HEK293 (cell line): ENCODE results near the gene MRPS16.

Source experiments
- GFI1B ChIP-seq: fragments of 450-650 bp; formaldehyde crosslinking; IDR thresholded peaks from 2 replicates; pipeline ENCODE4 v1.5.1; 2016; ENCODE audit warnings: missing biosample characterization, missing genetic modification characterization
- IKZF3 ChIP-seq: fragments of 450-650 bp; IDR thresholded peaks from 2 replicates; pipeline ENCODE4 v1.5.0; 2018; ENCODE audit warnings: missing biosample characterization, mild to moderate bottlenecking, missing genetic modification characterization, moderate library complexity
- KLF9 ChIP-seq: fragments of 450-650 bp; formaldehyde crosslinking; IDR thresholded peaks from 2 replicates; pipeline ENCODE4 v1.5.1; 2016; ENCODE audit warnings: missing biosample characterization, missing genetic modification characterization, low read depth
- TCF7L2 ChIP-seq: IDR thresholded peaks from 2 replicates; pipeline ENCODE4 v1.6.1; 2011; ENCODE audit warnings: low read depth, mild to moderate bottlenecking, inconsistent platforms, low read length, moderate library complexity, borderline replicate concordance
- YY1 ChIP-seq: fragments of 450-650 bp; formaldehyde crosslinking; IDR thresholded peaks from 2 replicates; pipeline ENCODE4 v1.5.1; 2018; ENCODE audit warnings: missing biosample characterization, missing genetic modification characterization
- ZFHX2 ChIP-seq: fragments of 450-650 bp; formaldehyde crosslinking; conservative IDR thresholded peaks from 2 replicates; pipeline ENCODE4 v1.5.1; 2016; ENCODE audit warnings: missing biosample characterization, missing genetic modification characterization
- ZFP69B ChIP-seq: fragments of 450-650 bp; formaldehyde crosslinking; IDR thresholded peaks from 2 replicates; pipeline ENCODE4 v1.5.1; 2016; ENCODE audit warnings: missing biosample characterization, missing genetic modification characterization
- ZNF211 ChIP-seq: fragments of 450-650 bp; formaldehyde crosslinking; IDR thresholded peaks from 2 replicates; pipeline ENCODE4 v1.5.1; 2016; ENCODE audit warnings: low read depth, missing biosample characterization, missing genetic modification characterization
- ZNF324 ChIP-seq: fragments of 450-650 bp; formaldehyde crosslinking; IDR thresholded peaks from 2 replicates; pipeline ENCODE4 v1.5.1; 2016; ENCODE audit warnings: missing biosample characterization, missing genetic modification characterization
- ZNF394 ChIP-seq: fragments of 450-650 bp; formaldehyde crosslinking; IDR thresholded peaks from 2 replicates; pipeline ENCODE4 v1.5.1; 2016; ENCODE audit warnings: missing biosample characterization, missing genetic modification characterization, mild to moderate bottlenecking, moderate library complexity, borderline replicate concordance
- ZNF501 ChIP-seq: fragments of 450-650 bp; formaldehyde crosslinking; IDR thresholded peaks from 2 replicates; pipeline ENCODE4 v1.5.1; 2016; ENCODE audit warnings: missing biosample characterization, missing genetic modification characterization
- ZNF521 ChIP-seq: fragments of 450-650 bp; formaldehyde crosslinking; IDR thresholded peaks from 2 replicates; pipeline ENCODE4 v1.5.1; 2017; ENCODE audit warnings: missing biosample characterization, mild to moderate bottlenecking, missing genetic modification characterization
- ZNF596 ChIP-seq: fragments of 450-650 bp; IDR thresholded peaks from 2 replicates; pipeline ENCODE4 v1.5.0; 2018; ENCODE audit warnings: missing biosample characterization, mild to moderate bottlenecking, missing genetic modification characterization, moderate library complexity
- ZNF670 ChIP-seq: fragments of 450-650 bp; formaldehyde crosslinking; IDR thresholded peaks from 2 replicates; pipeline ENCODE4 v1.5.1; 2016; ENCODE audit warnings: missing biosample characterization, missing genetic modification characterization, low read depth
- ZNF776 ChIP-seq: fragments of 450-650 bp; formaldehyde crosslinking; IDR thresholded peaks from 2 replicates; pipeline ENCODE4 v1.5.0; 2017; ENCODE audit warnings: missing biosample characterization, missing genetic modification characterization, borderline replicate concordance
- ZNF785 ChIP-seq: fragments of 450-650 bp; formaldehyde crosslinking; IDR thresholded peaks from 2 replicates; pipeline ENCODE4 v1.5.1; 2016; ENCODE audit warnings: missing biosample characterization, missing genetic modification characterization
- TF ChIP-seq, protein P1 (sequence below): fragments of 450-650 bp; formaldehyde crosslinking; IDR thresholded peaks from 2 replicates; pipeline ENCODE4 v1.5.1; 2016; ENCODE audit warnings: missing biosample characterization, missing genetic modification characterization
- TF ChIP-seq, protein P2 (sequence below): fragments of 450-650 bp; formaldehyde crosslinking; conservative IDR thresholded peaks from 2 replicates; pipeline ENCODE4 v1.5.1; 2016; ENCODE audit warnings: low read depth, missing biosample characterization, missing genetic modification characterization
- TF ChIP-seq, protein P3 (sequence below): fragments of 450-650 bp; formaldehyde crosslinking; IDR thresholded peaks from 2 replicates; pipeline ENCODE4 v1.5.1; 2017; ENCODE audit warnings: missing biosample characterization, missing genetic modification characterization
- TF ChIP-seq, protein P4 (sequence below): fragments of 450-650 bp; formaldehyde crosslinking; IDR thresholded peaks from 2 replicates; pipeline ENCODE4 v1.5.1; 2016; ENCODE audit warnings: missing biosample characterization, missing genetic modification characterization
- TF ChIP-seq, protein P5 (sequence below): fragments of 450-650 bp; formaldehyde crosslinking; IDR thresholded peaks from 2 replicates; pipeline ENCODE4 v1.5.1; 2017; ENCODE audit warnings: missing biosample characterization, missing genetic modification characterization
- TF ChIP-seq, protein P6 (sequence below): fragments of 450-650 bp; formaldehyde crosslinking; IDR thresholded peaks from 2 replicates; pipeline ENCODE4 v1.5.1; 2016; ENCODE audit warnings: missing biosample characterization, missing genetic modification characterization, low read depth
- TF ChIP-seq, protein P7 (sequence below): fragments of 450-650 bp; formaldehyde crosslinking; IDR thresholded peaks from 2 replicates; pipeline ENCODE4 v1.5.1; 2016; ENCODE audit warnings: missing biosample characterization, missing genetic modification characterization
- TF ChIP-seq, protein P8 (sequence below): fragments of 450-650 bp; formaldehyde crosslinking; IDR thresholded peaks from 2 replicates; pipeline ENCODE4 v1.5.1; 2016; ENCODE audit warnings: missing biosample characterization, missing genetic modification characterization

Gene MRPS16

DNA sequence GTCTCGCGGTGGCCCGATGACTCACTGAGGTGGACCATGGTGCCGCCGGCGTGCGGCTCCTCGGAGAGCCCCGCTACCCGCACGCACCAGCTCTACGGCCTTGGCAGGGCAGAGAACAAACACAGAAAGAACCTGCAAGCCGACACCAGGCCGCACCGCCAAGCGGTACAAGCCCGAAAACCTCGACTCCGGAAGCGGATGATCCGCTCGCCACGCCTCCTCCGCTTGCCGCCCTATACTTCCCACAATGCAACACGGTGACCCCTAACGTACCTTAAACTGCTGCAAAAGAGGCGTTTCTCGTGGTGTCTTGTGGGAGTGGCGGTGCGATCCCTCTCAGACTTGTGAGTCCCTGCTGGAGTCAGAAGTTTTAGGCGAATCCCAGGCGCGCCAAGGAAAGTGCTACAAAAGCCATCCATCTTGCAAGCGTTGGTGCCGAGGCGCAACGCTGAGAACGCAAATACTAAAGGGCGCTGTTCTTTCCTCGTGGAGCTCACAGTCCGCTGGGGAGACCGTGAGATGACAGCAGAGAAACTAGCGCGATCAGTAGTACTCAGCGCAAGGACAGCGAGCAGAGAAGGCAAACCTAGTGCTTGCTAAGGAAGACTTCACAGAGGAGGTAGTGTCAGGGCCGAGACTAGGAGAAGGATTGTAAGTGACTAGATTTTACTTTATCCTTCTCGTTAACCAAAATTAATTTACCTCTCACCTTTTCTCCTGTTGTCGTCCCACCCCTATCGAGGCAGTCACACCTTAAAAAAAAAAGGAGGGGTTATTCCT, at the start of gene MRPS16 (continued):
- TF ChIP-seq GFI1B (tag by site-specific recombination) (no peak), ZNF211 (no peak), TCF7L2 (no peak), ZNF521 (tag by site-specific recombination) (no peak), ZNF670 (tag by site-specific recombination) (no peak), ZNF501 (tag by site-specific recombination) (peak; percentile 76; the same call in 1 of the 2 replicates), ZFHX2 (tag by site-specific recombination) (peak; percentile 34; the same call in 1 of the 2 replicates), ZNF596 (tag by site-specific recombination) (no peak), ZNF776 (tag by site-specific recombination) (no peak), ZNF394 (tag by site-specific recombination) (no peak), ZNF785 (tag by site-specific recombination) (no peak), ZFP69B (tag by site-specific recombination) (no peak), KLF9 (peak; percentile 98), YY1 (tag by site-specific recombination) (peak; percentile 11; the same call in 1 of the 2 replicates), ZNF324 (tag by site-specific recombination) (peak; percentile 35; the same call in 1 of the 2 replicates), IKZF3 (tag by site-specific recombination) (peak; percentile 91)
- TF ChIP-seq, protein P1, sequence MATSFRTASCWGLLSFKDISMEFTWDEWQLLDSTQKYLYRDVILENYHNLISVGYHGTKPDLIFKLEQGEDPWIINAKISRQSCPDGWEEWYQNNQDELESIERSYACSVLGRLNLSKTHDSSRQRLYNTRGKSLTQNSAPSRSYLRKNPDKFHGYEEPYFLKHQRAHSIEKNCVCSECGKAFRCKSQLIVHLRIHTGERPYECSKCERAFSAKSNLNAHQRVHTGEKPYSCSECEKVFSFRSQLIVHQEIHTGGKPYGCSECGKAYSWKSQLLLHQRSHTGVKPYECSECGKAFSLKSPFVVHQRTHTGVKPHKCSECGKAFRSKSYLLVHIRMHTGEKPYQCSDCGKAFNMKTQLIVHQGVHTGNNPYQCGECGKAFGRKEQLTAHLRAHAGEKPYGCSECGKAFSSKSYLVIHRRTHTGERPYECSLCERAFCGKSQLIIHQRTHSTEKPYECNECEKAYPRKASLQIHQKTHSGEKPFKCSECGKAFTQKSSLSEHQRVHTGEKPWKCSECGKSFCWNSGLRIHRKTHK (tag by site-specific recombination), result no peak
- TF ChIP-seq, protein P2, sequence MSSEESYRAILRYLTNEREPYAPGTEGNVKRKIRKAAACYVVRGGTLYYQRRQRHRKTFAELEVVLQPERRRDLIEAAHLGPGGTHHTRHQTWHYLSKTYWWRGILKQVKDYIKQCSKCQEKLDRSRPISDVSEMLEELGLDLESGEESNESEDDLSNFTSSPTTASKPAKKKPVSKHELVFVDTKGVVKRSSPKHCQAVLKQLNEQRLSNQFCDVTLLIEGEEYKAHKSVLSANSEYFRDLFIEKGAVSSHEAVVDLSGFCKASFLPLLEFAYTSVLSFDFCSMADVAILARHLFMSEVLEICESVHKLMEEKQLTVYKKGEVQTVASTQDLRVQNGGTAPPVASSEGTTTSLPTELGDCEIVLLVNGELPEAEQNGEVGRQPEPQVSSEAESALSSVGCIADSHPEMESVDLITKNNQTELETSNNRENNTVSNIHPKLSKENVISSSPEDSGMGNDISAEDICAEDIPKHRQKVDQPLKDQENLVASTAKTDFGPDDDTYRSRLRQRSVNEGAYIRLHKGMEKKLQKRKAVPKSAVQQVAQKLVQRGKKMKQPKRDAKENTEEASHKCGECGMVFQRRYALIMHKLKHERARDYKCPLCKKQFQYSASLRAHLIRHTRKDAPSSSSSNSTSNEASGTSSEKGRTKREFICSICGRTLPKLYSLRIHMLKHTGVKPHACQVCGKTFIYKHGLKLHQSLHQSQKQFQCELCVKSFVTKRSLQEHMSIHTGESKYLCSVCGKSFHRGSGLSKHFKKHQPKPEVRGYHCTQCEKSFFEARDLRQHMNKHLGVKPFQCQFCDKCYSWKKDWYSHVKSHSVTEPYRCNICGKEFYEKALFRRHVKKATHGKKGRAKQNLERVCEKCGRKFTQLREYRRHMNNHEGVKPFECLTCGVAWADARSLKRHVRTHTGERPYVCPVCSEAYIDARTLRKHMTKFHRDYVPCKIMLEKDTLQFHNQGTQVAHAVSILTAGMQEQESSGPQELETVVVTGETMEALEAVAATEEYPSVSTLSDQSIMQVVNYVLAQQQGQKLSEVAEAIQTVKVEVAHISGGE (tag by site-specific recombination), result peak; percentile 76
- TF ChIP-seq, protein P3, sequence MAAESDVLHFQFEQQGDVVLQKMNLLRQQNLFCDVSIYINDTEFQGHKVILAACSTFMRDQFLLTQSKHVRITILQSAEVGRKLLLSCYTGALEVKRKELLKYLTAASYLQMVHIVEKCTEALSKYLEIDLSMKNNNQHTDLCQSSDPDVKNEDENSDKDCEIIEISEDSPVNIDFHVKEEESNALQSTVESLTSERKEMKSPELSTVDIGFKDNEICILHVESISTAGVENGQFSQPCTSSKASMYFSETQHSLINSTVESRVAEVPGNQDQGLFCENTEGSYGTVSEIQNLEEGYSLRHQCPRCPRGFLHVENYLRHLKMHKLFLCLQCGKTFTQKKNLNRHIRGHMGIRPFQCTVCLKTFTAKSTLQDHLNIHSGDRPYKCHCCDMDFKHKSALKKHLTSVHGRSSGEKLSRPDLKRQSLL (tag by site-specific recombination), result no peak
- TF ChIP-seq, protein P4, sequence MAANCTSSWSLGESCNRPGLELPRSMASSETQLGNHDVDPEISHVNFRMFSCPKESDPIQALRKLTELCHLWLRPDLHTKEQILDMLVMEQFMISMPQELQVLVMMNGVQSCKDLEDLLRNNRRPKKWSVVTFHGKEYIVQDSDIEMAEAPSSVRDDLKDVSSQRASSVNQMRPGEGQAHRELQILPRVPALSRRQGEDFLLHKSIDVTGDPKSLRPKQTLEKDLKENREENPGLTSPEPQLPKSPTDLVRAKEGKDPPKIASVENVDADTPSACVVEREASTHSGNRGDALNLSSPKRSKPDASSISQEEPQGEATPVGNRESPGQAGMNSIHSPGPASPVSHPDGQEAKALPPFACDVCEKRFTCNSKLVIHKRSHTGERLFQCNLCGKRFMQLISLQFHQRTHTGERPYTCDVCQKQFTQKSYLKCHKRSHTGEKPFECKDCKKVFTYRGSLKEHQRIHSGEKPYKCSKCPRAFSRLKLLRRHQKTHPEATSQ (tag by site-specific recombination), result no peak
- TF ChIP-seq, protein P5, sequence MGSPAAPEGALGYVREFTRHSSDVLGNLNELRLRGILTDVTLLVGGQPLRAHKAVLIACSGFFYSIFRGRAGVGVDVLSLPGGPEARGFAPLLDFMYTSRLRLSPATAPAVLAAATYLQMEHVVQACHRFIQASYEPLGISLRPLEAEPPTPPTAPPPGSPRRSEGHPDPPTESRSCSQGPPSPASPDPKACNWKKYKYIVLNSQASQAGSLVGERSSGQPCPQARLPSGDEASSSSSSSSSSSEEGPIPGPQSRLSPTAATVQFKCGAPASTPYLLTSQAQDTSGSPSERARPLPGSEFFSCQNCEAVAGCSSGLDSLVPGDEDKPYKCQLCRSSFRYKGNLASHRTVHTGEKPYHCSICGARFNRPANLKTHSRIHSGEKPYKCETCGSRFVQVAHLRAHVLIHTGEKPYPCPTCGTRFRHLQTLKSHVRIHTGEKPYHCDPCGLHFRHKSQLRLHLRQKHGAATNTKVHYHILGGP, result no peak
- TF ChIP-seq, protein P6, sequence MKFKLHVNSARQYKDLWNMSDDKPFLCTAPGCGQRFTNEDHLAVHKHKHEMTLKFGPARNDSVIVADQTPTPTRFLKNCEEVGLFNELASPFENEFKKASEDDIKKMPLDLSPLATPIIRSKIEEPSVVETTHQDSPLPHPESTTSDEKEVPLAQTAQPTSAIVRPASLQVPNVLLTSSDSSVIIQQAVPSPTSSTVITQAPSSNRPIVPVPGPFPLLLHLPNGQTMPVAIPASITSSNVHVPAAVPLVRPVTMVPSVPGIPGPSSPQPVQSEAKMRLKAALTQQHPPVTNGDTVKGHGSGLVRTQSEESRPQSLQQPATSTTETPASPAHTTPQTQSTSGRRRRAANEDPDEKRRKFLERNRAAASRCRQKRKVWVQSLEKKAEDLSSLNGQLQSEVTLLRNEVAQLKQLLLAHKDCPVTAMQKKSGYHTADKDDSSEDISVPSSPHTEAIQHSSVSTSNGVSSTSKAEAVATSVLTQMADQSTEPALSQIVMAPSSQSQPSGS, result no peak
- TF ChIP-seq, protein P7, sequence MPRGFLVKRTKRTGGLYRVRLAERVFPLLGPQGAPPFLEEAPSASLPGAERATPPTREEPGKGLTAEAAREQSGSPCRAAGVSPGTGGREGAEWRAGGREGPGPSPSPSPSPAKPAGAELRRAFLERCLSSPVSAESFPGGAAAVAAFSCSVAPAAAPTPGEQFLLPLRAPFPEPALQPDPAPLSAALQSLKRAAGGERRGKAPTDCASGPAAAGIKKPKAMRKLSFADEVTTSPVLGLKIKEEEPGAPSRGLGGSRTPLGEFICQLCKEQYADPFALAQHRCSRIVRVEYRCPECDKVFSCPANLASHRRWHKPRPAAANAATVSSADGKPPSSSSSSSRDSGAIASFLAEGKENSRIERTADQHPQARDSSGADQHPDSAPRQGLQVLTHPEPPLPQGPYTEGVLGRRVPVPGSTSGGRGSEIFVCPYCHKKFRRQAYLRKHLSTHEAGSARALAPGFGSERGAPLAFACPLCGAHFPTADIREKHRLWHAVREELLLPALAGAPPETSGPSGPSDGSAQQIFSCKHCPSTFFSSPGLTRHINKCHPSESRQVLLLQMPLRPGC (tag by site-specific recombination), result peak; percentile 53; the same call in 1 of the 2 replicates
- TF ChIP-seq, protein P8, sequence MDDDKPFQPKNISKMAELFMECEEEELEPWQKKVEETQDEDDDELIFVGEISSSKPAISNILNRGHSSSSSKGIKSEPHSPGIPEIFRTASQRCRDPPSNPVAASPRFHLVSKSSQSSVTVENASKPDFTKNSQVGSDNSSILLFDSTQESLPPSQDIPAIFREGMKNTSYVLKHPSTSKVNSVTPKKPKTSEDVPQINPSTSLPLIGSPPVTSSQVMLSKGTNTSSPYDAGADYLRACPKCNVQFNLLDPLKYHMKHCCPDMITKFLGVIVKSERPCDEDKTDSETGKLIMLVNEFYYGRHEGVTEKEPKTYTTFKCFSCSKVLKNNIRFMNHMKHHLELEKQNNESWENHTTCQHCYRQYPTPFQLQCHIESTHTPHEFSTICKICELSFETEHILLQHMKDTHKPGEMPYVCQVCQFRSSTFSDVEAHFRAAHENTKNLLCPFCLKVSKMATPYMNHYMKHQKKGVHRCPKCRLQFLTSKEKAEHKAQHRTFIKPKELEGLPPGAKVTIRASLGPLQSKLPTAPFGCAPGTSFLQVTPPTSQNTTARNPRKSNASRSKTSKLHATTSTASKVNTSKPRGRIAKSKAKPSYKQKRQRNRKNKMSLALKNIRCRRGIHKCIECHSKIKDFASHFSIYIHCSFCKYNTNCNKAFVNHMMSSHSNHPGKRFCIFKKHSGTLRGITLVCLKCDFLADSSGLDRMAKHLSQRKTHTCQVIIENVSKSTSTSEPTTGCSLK (tag by site-specific recombination), result no peak
